NCI-H524 treated with DMSO at 0.1 percent for 48 hours (cell line): ENCODE data around the gene INO80.

Experiments
- DNase-seq: peaks from one replicate; lab custom pipeline; 2025; lab: John Stamatoyannopoulos, UW

Gene INO80

DNA sequence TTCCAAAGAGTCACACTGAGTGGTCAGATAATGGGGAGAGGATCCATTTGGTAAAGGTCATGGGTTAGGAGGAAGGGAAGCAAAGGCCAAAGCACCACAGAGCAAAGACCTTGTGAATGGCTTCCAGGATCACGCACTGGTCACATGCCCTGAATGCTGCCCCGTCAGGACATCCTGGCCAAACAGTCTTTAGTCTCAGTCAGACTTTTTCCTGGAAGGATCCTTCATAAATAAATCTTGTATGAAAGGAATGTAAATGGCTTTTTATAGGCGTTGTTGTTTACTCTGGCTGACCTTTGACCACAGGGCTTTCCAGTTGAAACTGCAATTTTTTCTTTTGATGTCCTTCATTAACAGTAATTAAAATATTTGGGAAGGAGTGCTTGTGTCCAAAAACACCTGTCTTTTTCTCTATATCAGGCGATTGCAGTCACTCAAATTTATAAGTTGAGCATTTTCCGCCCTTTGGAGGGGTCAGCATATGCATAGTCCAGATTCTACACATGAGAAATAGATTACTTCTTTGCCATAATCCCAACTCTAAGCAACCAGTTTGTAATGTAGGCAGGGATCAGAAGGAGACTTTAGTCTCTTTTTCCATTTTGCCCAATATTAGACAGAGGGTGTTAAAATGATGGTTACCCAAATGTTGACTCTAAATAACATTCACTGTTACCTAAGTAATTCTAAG is 114.4 kb downstream of the INO80 start:
- DNase-seq, result no peak

GRCh38 chr15:40999190-40999589 is 116.9 kb downstream of the INO80 start:
- DNase-seq, result no peak

- no peak for DNase-seq
Observed at GRCh38 chr15:40995656-40996055, 120.4 kb downstream of the INO80 start.

GRCh38 chr15:40992825-40993224 is 123.3 kb downstream of the INO80 start:
- DNase-seq, result no peak

DNA sequence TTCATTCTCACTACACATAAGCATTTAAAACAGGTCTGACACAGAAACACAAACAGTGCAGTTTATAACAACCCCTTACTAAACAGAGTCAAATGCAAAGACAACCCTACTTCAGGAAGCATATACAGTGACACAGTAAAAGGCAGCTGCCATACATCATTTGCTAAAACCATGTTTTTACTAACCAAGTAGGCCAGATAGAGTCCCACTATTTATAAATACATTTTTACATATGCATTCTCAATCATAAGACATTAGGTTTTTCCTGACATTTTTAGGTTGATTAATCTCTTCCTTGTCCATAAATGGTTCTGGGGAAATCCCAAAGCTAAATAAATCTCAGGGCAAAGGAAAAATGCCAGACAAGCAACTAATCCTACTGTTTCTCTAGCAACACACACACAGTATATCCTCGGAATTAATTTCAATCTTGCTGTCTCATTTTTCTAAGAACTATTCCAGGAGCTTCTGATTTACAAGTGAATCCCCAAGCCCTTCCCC is 123.8 kb downstream of the INO80 start:
- no peak for DNase-seq

GRCh38 chr15:40991355-40991754 is 124.7 kb downstream of the INO80 start:
- DNase-seq, result no peak

- DNase-seq, result no peak
Observed at GRCh38 chr15:40990789-40991188, 125.3 kb downstream of the INO80 start.

- DNase-seq, result no peak
Observed at GRCh38 chr15:40990080-40990479, 126.0 kb downstream of the INO80 start.

DNA sequence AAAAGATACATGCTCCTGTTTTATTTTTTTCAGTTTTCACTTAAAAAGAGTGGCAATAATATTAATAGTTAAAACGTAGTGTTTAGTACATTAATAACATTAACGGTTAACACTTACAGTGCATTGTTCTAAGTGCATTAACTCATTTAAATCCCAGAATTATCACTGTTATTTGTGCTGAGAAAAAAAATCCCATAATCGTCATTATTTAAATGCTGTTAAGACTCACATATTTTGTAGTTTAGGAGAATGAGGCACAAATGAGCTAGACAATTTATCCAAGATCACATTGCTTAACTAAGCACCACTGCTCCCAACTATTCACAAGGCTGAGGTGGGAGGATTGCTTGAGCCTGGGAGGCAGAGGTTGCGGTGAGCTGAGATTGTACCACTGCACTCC is 127.9 kb downstream of the INO80 start:
- no peak for DNase-seq

DNA sequence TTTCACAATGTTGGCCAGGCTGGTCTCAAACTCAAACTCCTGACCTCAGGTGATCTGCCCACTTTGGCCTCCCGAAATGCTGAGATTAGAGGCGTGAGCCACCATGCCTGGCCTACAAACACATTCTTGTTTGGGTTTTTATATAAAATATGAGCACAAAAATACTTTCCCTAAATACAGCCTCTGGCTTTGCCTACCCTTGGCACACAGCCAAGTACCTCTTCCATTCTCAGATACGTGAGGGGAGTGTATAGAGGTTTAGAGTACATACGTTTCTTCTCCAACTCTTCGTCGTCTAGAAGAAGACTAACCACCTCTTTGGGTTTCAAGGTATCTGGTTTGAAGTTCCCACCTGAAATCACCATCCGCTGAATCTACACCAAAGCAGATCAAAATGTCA is 129.3 kb downstream of the INO80 start:
- DNase-seq, result no peak

- DNase-seq, result no peak
Observed at GRCh38 chr15:40985541-40986330, 130.3 kb downstream of the INO80 start.

- no peak for DNase-seq
Observed at GRCh38 chr15:40984964-40985363, 131.1 kb downstream of the INO80 start.

DNA sequence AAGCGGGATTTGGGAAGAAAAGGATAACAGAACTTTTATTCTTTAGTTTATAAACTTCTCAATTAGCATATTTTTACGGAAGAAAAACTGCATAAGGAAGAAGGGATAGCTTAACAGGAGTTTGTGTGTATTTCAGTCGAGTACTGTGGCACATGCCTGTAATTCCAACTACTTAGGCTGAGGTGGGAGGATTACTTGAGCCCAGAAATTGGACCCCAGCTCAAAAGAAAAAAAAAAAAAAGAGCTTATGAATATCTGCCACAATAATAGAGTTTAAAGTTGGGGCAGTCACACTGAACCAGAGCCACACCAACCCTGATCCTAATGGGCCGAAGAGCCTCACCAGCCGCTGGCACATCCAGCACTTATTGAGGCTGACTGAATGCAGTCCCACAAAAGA is 131.7 kb downstream of the INO80 start:
- DNase-seq, result no peak

DNA sequence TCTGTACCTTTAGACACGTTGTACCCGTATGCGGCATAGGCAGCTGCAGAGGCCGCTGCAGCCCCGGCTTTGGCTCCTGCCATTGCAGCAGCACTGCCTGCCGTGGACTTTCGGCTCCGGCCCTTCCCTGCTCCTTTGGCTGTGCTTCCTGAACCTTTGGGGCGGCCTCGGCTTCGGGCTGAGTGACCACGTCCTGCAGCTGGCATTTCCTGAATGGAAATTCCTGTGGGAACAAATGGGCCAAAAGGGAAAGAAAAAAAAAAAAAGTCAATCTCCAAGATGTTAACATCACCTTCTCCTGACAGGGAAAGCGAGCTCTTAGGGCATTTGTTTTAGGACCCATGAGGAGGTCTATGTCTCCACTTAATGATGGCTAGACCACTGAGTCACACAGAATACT is 133.2 kb downstream of the INO80 start:
- no peak for DNase-seq

- DNase-seq, result no peak
Observed at GRCh38 chr15:40981186-40981585, 134.9 kb downstream of the INO80 start.

GRCh38 chr15:40978562-40978961 is 137.5 kb downstream of the INO80 start:
- no peak for DNase-seq

GRCh38 chr15:40978141-40978540 is 137.9 kb downstream of the INO80 start:
- DNase-seq, result no peak

DNA sequence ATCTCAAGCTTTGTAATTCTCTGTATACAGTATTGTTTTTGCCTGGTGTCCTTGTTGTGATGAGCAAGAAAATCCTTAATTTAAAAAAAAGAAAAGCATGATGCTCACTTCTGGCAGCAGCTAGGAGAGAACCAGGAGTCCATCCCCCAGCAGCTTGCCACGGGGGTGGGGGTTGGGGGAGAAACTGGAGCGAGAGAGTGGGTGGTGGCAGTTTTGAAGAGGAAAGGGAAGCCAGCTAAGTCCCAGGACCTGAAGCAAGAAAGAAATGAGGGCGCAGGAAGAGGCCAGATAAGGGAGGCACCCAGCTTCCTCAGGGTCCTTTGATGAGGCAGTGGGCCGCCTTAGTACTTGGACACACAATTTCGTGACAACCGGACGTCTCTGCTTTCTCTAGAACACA is 139.3 kb downstream of the INO80 start:
- DNase-seq, result no peak

DNA sequence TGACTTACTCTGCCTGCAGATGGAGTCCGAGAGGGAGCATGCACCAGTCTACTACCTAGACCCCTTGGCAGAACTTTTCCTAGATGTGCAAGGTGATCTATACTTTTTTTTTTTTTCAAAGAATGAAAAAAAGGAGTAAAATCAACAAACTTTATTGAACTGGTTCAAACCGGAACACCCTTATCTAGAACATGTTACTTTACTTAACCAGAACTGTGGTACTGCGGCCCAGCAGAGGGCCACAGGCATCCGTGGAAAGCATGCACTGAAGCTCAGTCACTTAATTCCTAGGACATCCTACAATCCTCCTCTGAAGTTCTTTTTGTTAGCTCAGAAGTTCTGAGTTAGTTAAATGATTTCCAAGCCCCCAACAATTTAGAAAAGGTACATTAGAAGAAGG is 141.2 kb downstream of the INO80 start:
- no peak for DNase-seq

- no peak for DNase-seq
Observed at GRCh38 chr15:40969363-40969762, 146.7 kb downstream of the INO80 start.

- DNase-seq, result no peak
Observed at GRCh38 chr15:40968290-40969085, 147.6 kb downstream of the INO80 start.

- no peak for DNase-seq
Observed at GRCh38 chr15:40964634-40965033, 151.4 kb downstream of the INO80 start.

DNA sequence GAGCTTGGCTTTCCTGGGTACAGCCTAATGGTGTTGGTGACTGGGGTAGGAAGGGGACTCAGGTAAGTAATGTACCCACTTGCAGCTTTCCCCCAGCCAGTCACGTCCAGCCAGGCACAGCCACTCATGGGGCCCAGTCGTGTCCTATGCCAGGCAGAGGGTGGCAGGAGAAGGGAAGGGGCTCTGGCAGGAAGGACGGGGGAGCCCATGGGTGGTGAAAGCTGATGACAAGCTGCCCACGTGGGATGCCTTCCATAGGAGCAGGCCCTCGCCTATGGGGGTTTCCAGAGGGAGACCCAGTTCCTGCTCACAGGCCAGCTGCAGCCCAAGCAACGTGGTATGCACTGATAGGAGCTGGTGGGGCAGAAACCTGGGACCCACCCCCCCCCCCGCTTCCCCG is 152.1 kb downstream of the INO80 start:
- DNase-seq, result no peak
